Measurements from ENCODE around the gene CTXND1. TPM values are rescaled to one million over a fixed set of nuclear protein-coding genes. Genes with fewer than 3 reads are reported as not detected.
A peak's percentile ranks its signal among the peaks of the same experiment; 100 is the strongest.

CTXND1 gene
- total RNA-seq, 3 donors from 2014 or later (not counting 1 experiment from before 2014, with no cell fraction given) = not detected

GRCh38 chr15:80247320-80247719 lies 4.7 kb downstream of the CTXND1 start:
- Histone ChIP-seq H3K36me3 (ENCODE audit: control insufficient read depth, insufficient read depth, low read length) (no peaks in the 10 kb centered on the region), H3K4me1 (ENCODE audit: control insufficient read depth, insufficient read depth, low read length) (peaks cover 3% of the 10 kb centered on the region), H3K4me3 (ENCODE audit: low read length) (no peak overlapping the region), H3K9me3 (ENCODE audit: control insufficient read depth, insufficient read depth, low read length) (no peaks in the 10 kb centered on the region), H3K27ac (ENCODE audit: low read length) (no peak overlapping the region), H3K27me3 (ENCODE audit: control insufficient read depth, insufficient read depth, low read length) (peaks cover 14% of the 10 kb centered on the region)
- Mint-ChIP-seq H3K4me3 (no peak overlapping the region), H3K36me3 (no peaks in the 10 kb centered on the region), H3K9me3 (no peaks in the 10 kb centered on the region), H3K4me1 (no peaks in the 10 kb centered on the region), H3K27me3 (ENCODE audit: low read depth in 2 of 2) (peaks cover 40 to 80% of the 10 kb centered on the region in 2 donors), H3K27ac (no peak overlapping the region)
- intact Hi-C loops (cut with micrococcal nuclease) = no loop called here
- DNase-seq (no peak), ATAC-seq (no peak)
- no peak for TF ChIP-seq CTCF (IDR thresholded peaks at IDR 0.05)
- no CpG with 5 or more reads among the region's 1 CpG for WGBS (ENCODE audit: insufficient coverage)

GRCh38 chr15:80246425-80246894 lies 5.6 kb downstream of the CTXND1 start:
- Mint-ChIP-seq H3K9me3 (no peaks in the 10 kb centered on the region), H3K36me3 (no peaks in the 10 kb centered on the region), H3K27me3 (ENCODE audit: low read depth in 2 of 2) (peaks cover 44 to 85% of the 10 kb centered on the region in 2 donors), H3K27ac (no peak overlapping the region), H3K4me3 (no peak overlapping the region), H3K4me1 (no peaks in the 10 kb centered on the region)
- Histone ChIP-seq H3K27ac (ENCODE audit: low read length) (no peak overlapping the region), H3K4me3 (ENCODE audit: low read length) (no peak overlapping the region), H3K4me1 (ENCODE audit: control insufficient read depth, insufficient read depth, low read length) (peaks cover 2% of the 10 kb centered on the region), H3K9me3 (ENCODE audit: control insufficient read depth, insufficient read depth, low read length) (no peaks in the 10 kb centered on the region), H3K27me3 (ENCODE audit: control insufficient read depth, insufficient read depth, low read length) (peaks cover 13% of the 10 kb centered on the region), H3K36me3 (ENCODE audit: control insufficient read depth, insufficient read depth, low read length) (no peaks in the 10 kb centered on the region)
- WGBS (ENCODE audit: insufficient coverage) = 83% methylated on average over 7 of the region's 7 CpGs
- intact Hi-C loops (cut with micrococcal nuclease) = no loop called here
- no peak for ATAC-seq
- no peak for TF ChIP-seq CTCF (IDR thresholded peaks at IDR 0.05)
- no peak for DNase-seq

GRCh38 chr15:80242802-80243201 lies 9.2 kb downstream of the CTXND1 start:
- Mint-ChIP-seq H3K27me3 (ENCODE audit: low read depth in 2 of 2) (peaks cover 23 to 55% of the 10 kb centered on the region in 2 donors), H3K36me3 (no peaks in the 10 kb centered on the region), H3K9me3 (no peaks in the 10 kb centered on the region), H3K27ac (no peak overlapping the region), H3K4me3 (no peak overlapping the region), H3K4me1 (no peaks in the 10 kb centered on the region)
- H3K9me3 ChIP-seq (ENCODE audit: control insufficient read depth, insufficient read depth, low read length) = no peaks in the 10 kb centered on the region
- WGBS (ENCODE audit: insufficient coverage) = 18% methylated on average over 3 of the region's 3 CpGs
- no peak for TF ChIP-seq CTCF (IDR thresholded peaks at IDR 0.05)
- no peak overlapping the region for H3K4me3 ChIP-seq (ENCODE audit: low read length)
- DNase-seq = no peak
- H3K27ac ChIP-seq (ENCODE audit: low read length) = no peak overlapping the region
- no peaks in the 10 kb centered on the region for H3K4me1 ChIP-seq (ENCODE audit: control insufficient read depth, insufficient read depth, low read length)
- no peak for ATAC-seq
- intact Hi-C loops (cut with micrococcal nuclease) = no loop called here
- H3K27me3 ChIP-seq (ENCODE audit: control insufficient read depth, insufficient read depth, low read length) = peaks cover 7% of the 10 kb centered on the region
- no peaks in the 10 kb centered on the region for H3K36me3 ChIP-seq (ENCODE audit: control insufficient read depth, insufficient read depth, low read length)

GRCh38 chr15:80242132-80242769 lies 9.8 kb downstream of the CTXND1 start:
- Histone ChIP-seq H3K27me3 (ENCODE audit: control insufficient read depth, insufficient read depth, low read length) (peaks cover 7% of the 10 kb centered on the region), H3K27ac (ENCODE audit: low read length) (no peak overlapping the region), H3K4me3 (ENCODE audit: low read length) (no peak overlapping the region), H3K9me3 (ENCODE audit: control insufficient read depth, insufficient read depth, low read length) (no peaks in the 10 kb centered on the region), H3K4me1 (ENCODE audit: control insufficient read depth, insufficient read depth, low read length) (no peaks in the 10 kb centered on the region), H3K36me3 (ENCODE audit: control insufficient read depth, insufficient read depth, low read length) (no peaks in the 10 kb centered on the region)
- Mint-ChIP-seq H3K9me3 (no peaks in the 10 kb centered on the region), H3K36me3 (no peaks in the 10 kb centered on the region), H3K27me3 (ENCODE audit: low read depth in 2 of 2) (peaks cover 22 to 54% of the 10 kb centered on the region in 2 donors), H3K4me3 (no peak overlapping the region), H3K27ac (no peak overlapping the region), H3K4me1 (no peaks in the 10 kb centered on the region)
- DNase-seq = peak in 1 of 2 donors; percentile 6
- intact Hi-C loops (cut with micrococcal nuclease) = no loop called here
- no peak for ATAC-seq
- 63% methylated on average over 11 of the region's 11 CpGs for WGBS (ENCODE audit: insufficient coverage)
- no peak for TF ChIP-seq CTCF (IDR thresholded peaks at IDR 0.05)
